Fibroblast of lung (primary cell): ENCODE data around the gene GXYLT1. TPM values are rescaled to one million over a fixed set of nuclear protein-coding genes. Genes with fewer than 3 reads are reported as not detected.

Experiments
- DNase-seq, 2 donors: peaks; one replicate each; pipeline versions ENCODE4 v3.0.0 to v3.0.0-alpha.2; 2010; ENCODE audit warnings: low read depth in 2 of 2
- H2AFZ ChIP-seq: 2 replicates; pipeline ENCODE4 v1.5.1; 2012; ENCODE audit warnings: low read length, control low read depth, inconsistent platforms
- H3K27ac ChIP-seq: 2 replicates; pipeline ENCODE4 v1.5.1; 2011; ENCODE audit warnings: low read length, control low read depth; ENCODE audit not compliant: insufficient read depth
- H3K27me3 ChIP-seq: 2 replicates; pipeline ENCODE4 v1.5.1; 2011; ENCODE audit warnings: mild to moderate bottlenecking, low read length; ENCODE audit not compliant: control insufficient read depth, insufficient read depth
- H3K36me3 ChIP-seq: 2 replicates; pipeline ENCODE4 v1.5.1; 2011; ENCODE audit warnings: low read length; ENCODE audit not compliant: control insufficient read depth, insufficient read depth
- H3K4me1 ChIP-seq: 2 replicates; pipeline ENCODE4 v1.5.1; 2011; ENCODE audit warnings: low read length; ENCODE audit not compliant: control insufficient read depth, insufficient read depth; ENCODE audit errors: extremely low read depth
- H3K4me2 ChIP-seq: 2 replicates; pipeline ENCODE4 v1.5.1; 2011; ENCODE audit warnings: low read length, control low read depth; ENCODE audit not compliant: insufficient read depth; ENCODE audit errors: extremely low read depth
- H3K4me3 ChIP-seq, 4 experiments: fragments of 200-600 bp in 1 of 4; sonication (generic) in 1 of 4; replicated peaks in 1 of 4; 2 replicates each; pipeline ENCODE4 v1.5.1; 2011 to 2016; ENCODE audit warnings: low read length in 4 of 4, low read depth in 3 of 4, mild to moderate bottlenecking in 3 of 4, control low read depth in 2 of 4, inconsistent platforms in 1 of 4, mixed read lengths in 1 of 4; ENCODE audit not compliant: insufficient read depth in 1 of 4; ENCODE audit errors: control extremely low read depth in 1 of 4
- H3K79me2 ChIP-seq: 2 replicates; pipeline ENCODE4 v1.5.1; 2012; ENCODE audit warnings: mild to moderate bottlenecking, low read length, inconsistent platforms; ENCODE audit not compliant: control insufficient read depth, insufficient read depth
- H3K9ac ChIP-seq: 2 replicates; pipeline ENCODE4 v1.5.1; 2011; ENCODE audit warnings: mild to moderate bottlenecking, low read length, control low read depth; ENCODE audit not compliant: insufficient read depth
- H3K9me3 ChIP-seq: 2 replicates; pipeline ENCODE4 v1.5.1; 2012; ENCODE audit warnings: low read depth, low read length; ENCODE audit not compliant: control insufficient read depth, insufficient read depth
- H4K20me1 ChIP-seq: 2 replicates; pipeline ENCODE4 v1.5.1; 2011; ENCODE audit warnings: low read length; ENCODE audit not compliant: control insufficient read depth, insufficient read depth; ENCODE audit errors: extremely low read depth
- EZH2 ChIP-seq: IDR thresholded peaks from 2 replicates; pipeline ENCODE4 v1.5.1; 2012; ENCODE audit warnings: low read length, control low read depth, mild to moderate bottlenecking; ENCODE audit errors: missing control alignments
- polyA plus RNA-seq, 2 donors: library from polyadenylated mRNA; depleted of rRNA in 1 of 2; stranded (reverse) in 1 of 2; unstranded in 1 of 2; fragments of >200 nt; gene quantifications; 2 replicates each; pipeline ENCODE4 v1.2.1, GENCODE V29; 2011 to 2012; ENCODE audit warnings: missing spikeins in 1 of 2
- total RNA-seq: library from RNA; depleted of rRNA; stranded (reverse); fragments of >200 nt; gene quantifications from 2 replicates; pipeline ENCODE4 v1.2.1, GENCODE V29; 2014
- TF ChIP-seq, protein P1 (sequence below), 2 donors: IDR thresholded peaks in 1 of 2; conservative IDR thresholded peaks in 1 of 2; 1 replicate in 1 of 2; 2 replicates in 1 of 2; pipeline ENCODE4 v1.5.1; 2011 to 2012; ENCODE audit warnings: low read length in 2 of 2, control low read depth in 1 of 2, inconsistent platforms in 1 of 2, low read depth in 1 of 2, mild to moderate bottlenecking in 1 of 2

Gene GXYLT1
- total and polyA plus RNA-seq, 2 donors (not counting 1 experiment from before 2014, with no cell fraction given): 10.7 to 14.8 TPM

DNA sequence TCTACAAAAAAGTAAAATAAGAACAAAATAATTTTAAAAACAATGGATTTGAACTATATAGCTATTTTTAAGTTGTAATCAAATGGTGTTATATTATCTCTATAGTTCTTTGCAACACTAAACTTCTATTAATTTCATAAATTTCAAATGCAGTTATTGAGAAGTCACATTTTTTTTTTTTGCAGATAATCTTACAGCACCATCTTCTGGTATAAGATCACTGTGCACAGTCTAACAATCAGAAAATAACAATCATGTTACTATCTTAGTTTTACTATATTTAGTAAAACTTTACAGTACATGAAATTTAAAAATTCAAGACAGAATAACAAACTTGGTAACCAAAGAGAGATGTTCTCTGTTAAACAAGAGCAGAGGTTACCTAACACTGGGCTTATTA lies 40.6 kb downstream of the GXYLT1 start:
- Histone ChIP-seq H3K9me3 (no peaks in the 10 kb centered on the region), H2AFZ (no peak overlapping the region), H3K36me3 (no peaks in the 10 kb centered on the region), H3K9ac (no peak overlapping the region), H3K4me1 (no peaks in the 10 kb centered on the region), H3K4me3 (no peak overlapping the region), H3K27me3 (no peaks in the 10 kb centered on the region), H3K79me2 (no peaks in the 10 kb centered on the region), H3K27ac (no peak overlapping the region), H3K4me2 (no peak overlapping the region), H4K20me1 (no peaks in the 10 kb centered on the region)
- TF ChIP-seq, protein P1, sequence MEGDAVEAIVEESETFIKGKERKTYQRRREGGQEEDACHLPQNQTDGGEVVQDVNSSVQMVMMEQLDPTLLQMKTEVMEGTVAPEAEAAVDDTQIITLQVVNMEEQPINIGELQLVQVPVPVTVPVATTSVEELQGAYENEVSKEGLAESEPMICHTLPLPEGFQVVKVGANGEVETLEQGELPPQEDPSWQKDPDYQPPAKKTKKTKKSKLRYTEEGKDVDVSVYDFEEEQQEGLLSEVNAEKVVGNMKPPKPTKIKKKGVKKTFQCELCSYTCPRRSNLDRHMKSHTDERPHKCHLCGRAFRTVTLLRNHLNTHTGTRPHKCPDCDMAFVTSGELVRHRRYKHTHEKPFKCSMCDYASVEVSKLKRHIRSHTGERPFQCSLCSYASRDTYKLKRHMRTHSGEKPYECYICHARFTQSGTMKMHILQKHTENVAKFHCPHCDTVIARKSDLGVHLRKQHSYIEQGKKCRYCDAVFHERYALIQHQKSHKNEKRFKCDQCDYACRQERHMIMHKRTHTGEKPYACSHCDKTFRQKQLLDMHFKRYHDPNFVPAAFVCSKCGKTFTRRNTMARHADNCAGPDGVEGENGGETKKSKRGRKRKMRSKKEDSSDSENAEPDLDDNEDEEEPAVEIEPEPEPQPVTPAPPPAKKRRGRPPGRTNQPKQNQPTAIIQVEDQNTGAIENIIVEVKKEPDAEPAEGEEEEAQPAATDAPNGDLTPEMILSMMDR (conservative IDR thresholded peaks at IDR 0.05 in 1 of 2, IDR thresholded peaks at IDR 0.05 in 1 of 2; ENCODE audit: low read depth in 1 of 2, low read length in 2 of 2): peak in 1 of 2 donors; percentile 31
- no peak for TF ChIP-seq EZH2
- DNase-seq: peak in 1 of 2 donors; percentile 22

DNA sequence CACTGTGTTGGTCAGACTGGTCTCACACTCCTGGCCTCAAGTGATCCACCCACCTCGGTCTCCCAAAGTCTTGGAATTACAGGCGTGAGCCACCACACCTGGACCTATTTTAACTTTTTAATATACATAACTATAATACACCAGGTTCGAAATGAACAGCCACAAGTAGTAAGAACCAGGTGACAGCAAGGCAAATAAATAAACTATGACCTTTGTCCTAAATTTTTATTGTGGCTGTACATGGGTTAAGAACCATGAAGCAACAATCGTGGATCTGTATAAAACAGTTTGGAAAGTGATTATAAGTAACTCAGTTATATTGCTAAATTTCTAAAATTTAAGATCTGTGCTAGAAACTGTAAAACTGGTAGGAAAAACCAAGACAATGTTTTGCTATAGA lies 41.5 kb downstream of the GXYLT1 start:
- no peak overlapping the region for H3K9ac ChIP-seq
- H3K9me3 ChIP-seq: no peaks in the 10 kb centered on the region
- no peak overlapping the region for H3K4me3 ChIP-seq
- no peaks in the 10 kb centered on the region for H4K20me1 ChIP-seq
- TF ChIP-seq, protein P1 (conservative IDR thresholded peaks at IDR 0.05 in 1 of 2, IDR thresholded peaks at IDR 0.05 in 1 of 2; ENCODE audit: low read depth in 1 of 2, low read length in 2 of 2): no peak
- TF ChIP-seq EZH2: no peak
- no peak for DNase-seq
- no peaks in the 10 kb centered on the region for H3K36me3 ChIP-seq
- no peak overlapping the region for H3K27ac ChIP-seq
- H3K4me2 ChIP-seq: no peak overlapping the region
- H3K27me3 ChIP-seq: no peaks in the 10 kb centered on the region
- no peaks in the 10 kb centered on the region for H3K4me1 ChIP-seq
- no peak overlapping the region for H2AFZ ChIP-seq
- H3K79me2 ChIP-seq: no peaks in the 10 kb centered on the region

DNA sequence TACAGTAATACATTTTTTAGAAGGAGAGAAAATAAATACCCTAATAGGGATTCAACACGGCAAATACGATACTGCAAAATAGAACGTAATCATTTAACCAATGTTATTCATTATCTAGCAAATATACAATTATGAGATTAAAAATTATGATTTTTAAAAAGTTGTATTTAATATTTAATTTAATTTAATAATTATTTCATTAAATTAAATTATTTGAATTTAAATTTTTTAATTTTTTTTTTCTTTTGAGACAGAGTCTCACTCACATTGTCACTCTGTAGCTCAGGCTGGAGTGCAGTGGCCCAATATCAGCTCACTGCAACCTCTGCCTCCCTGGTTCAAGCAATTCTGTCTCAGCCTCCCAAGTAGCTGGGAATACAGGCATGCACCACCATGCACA lies 42.0 kb downstream of the GXYLT1 start:
- H3K36me3 ChIP-seq: no peaks in the 10 kb centered on the region
- no peaks in the 10 kb centered on the region for H3K4me1 ChIP-seq
- no peaks in the 10 kb centered on the region for H4K20me1 ChIP-seq
- no peaks in the 10 kb centered on the region for H3K9me3 ChIP-seq
- H3K27ac ChIP-seq: no peak overlapping the region
- H2AFZ ChIP-seq: no peak overlapping the region
- H3K4me2 ChIP-seq: no peak overlapping the region
- H3K9ac ChIP-seq: no peak overlapping the region
- TF ChIP-seq, protein P1 (conservative IDR thresholded peaks at IDR 0.05 in 1 of 2, IDR thresholded peaks at IDR 0.05 in 1 of 2; ENCODE audit: low read depth in 1 of 2, low read length in 2 of 2): no peak
- TF ChIP-seq EZH2: no peak
- no peaks in the 10 kb centered on the region for H3K27me3 ChIP-seq
- H3K4me3 ChIP-seq: no peak overlapping the region
- DNase-seq: no peak
- H3K79me2 ChIP-seq: no peaks in the 10 kb centered on the region
